HTR-8/SVneo (cell line): ENCODE measurements around the gene RARB.

Experiments used
- DNase-seq: peaks from one replicate; pipeline ENCODE4 v3.0.0; 2011; ENCODE audit warnings: low spot score, mixed read lengths; ENCODE audit not compliant: insufficient read length
- FAIRE-seq: peaks from 2 replicates; lab custom pipeline; 2011; peaks lifted over from hg19 to GRCh38; lab: Jason Lieb, UNC

Gene RARB

GRCh38 chr3:25420885-25421284, 7.2 kb upstream of the RARB start:
- FAIRE-seq (no peak), DNase-seq (no peak)

DNA sequence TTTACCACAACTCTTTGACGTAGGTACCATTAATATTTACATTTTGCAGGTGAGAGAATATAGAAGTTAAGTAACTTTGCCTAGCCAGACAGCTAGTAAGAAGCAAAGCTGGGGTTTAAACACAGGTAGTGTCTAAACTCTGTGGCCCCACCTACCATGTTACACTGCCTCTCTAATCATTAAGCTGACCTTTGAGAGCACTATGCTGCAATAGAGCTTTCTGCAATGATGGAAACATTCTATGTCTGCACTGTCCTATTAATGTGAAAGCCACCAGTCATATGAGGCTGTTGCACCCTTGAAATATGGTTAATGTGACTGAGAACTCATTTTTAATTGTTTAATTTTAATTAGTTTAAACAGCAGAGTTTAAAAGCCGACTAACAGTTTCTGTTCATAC, 6.3 kb upstream of the RARB start:
- no peak for FAIRE-seq
- DNase-seq, result no peak

DNA sequence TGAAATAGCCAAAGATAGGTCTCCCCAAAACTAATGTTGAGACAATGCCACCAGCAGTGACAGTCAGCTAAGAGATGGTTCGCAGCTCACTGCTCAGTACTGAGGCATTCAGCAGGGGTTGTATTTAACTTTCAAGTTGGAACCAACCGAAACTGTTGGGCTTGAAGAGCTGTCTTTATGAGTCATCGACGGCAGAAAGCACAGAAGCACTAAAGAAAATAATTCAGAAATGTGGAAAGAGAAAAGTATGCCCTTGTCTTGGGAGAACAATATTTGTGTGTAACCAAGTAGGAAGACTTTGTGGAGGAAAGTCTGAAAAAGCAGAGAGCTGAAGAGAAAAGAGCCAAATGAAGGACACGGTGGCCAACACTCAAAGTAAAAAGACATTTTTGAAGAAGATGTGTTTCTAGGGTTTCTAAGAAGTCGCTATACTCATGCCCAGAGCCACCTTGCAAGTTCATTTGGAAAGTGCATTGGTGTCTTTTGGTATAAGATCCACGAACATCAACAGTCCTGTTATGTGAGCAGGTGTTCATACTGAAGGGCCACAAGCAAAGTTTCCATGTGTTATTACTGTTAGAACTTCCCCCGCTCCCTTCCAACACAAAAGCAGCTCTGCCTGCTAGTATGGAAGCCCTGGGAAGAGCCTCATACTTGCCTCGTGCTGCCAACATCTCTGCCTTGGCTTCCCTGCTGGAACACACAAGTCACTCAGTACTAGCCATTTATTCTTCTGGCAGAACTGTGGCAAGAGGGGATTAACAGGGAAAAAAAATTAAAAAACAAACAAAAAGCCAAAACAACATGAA, 4.1 kb upstream of the RARB start:
- FAIRE-seq (no peak), DNase-seq (no peak)

DNA sequence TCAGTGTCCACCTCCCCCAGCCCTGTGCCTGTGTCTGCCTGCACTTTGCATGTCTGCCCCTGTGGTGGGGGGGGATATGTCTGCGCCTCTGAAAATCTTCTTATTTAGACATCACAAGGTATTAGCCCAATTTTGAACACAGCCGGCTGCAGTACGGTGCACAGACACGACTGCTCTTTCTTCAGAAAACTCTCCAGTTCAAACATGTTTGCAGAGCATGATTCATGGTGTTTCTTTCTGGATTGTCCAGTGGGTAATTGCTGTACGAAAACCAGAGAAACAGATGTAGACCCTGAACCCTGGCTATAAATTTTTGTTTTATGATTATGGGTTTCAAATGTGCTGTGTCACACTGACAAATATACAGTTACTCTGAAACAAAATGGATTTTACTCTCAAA, 3.4 kb upstream of the RARB start:
- DNase-seq, result no peak
- FAIRE-seq, result no peak

DNA sequence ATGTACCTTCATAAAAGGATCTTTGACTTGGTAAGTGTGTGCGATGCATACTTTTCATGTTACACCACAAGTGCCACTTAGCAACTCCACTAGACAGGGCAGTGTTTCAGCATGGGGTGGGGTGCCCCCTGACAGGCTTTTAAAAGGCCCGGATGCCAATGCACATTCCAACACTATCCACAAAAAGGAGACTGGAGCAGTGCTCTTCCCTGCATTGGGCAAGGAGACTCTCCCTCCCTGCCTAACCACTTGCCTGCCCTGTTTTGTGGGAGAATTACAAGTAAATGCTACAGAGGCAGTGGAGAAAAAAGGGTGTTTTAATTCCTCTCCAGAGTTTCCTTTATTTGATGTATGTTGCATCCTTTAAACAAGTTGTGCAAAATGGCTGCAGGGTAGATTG, 1.7 kb upstream of the RARB start:
- no peak for FAIRE-seq
- no peak for DNase-seq

- no peak for DNase-seq
Observed at GRCh38 chr3:25427155-25427554, 908 bp upstream of the RARB start.

GRCh38 chr3:25427563-25427941, 511 bp upstream of the RARB start:
- DNase-seq (no peak), FAIRE-seq (no peak)

More at GRCh38 chr3:25427155-25427554, 908 bp upstream of the RARB start:
- no peak for FAIRE-seq

DNA sequence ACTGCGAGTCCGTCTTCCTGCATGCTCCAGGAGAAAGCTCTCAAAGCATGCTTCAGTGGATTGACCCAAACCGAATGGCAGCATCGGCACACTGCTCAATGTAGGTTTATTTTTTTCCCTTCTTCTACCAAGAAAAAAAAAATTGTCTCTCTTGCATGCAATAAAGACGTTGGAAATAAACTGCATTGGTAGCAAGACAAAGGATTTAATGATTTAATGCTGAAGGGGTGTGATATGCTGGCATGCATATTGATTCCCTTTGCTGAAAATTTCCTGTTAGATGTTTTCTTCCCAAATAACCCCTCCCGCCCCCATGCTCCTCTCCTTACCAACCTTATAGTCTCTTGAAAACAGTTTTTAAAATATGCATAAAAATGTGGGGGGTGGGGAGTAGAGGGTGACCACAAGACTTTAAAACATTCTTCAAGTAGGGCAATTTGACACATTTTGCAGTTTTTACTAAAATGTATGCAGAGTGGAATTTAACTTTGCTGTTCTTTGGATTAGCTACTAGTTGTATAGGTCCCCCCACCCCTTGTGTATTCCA, 799 bp downstream of the RARB start:
- FAIRE-seq, result no peak
- DNase-seq, result no peak

DNA sequence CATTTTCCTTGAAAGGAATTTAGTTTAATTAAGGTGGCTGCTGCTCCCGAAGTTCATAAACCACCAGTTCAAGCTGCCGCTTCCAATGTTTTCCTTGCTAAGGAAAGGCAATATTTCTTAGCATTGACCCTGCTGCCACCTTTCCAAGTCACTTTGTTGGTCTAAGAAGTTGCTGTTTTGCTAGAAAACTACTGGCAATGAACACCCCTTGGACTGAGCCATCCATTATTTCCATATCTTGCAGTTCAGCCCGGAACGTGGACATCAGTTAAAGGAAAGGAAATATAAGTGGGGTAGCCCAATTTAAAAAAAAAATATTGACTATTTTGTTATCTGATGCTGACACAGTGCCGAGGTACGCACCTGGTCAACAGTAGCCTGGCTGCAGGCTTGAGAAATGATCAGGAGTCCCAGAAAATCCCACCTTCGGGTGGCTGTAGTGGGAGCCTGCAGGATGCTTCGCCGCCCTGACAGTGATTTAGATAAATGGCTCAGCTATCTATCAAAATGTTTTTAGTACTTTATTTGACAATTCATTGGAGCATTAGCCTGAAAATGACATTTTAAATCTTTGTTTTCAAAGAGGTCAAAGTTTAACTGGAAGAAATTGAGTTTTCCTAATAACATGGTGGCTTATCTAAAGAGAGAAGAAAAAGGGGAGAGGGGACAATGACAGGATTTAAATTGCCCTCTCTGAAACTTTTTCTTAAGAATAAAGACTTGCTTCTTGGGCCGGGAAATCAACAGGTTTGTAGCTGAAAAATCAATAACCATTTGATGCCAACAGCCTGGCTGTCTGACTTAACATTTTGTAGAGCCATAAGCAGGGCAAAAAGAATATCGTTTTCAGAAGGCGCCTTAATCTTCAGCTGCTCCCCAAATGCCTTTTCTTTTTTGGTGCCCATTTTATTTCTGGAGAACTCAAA, 1.6 kb downstream of the RARB start:
- no peak for DNase-seq
- FAIRE-seq, result no peak

- FAIRE-seq (no peak), DNase-seq (no peak)
Observed at GRCh38 chr3:25430287-25430934, 2.3 kb downstream of the RARB start.

- no peak for FAIRE-seq
- no peak for DNase-seq
Observed at GRCh38 chr3:25430935-25431770, 3.1 kb downstream of the RARB start.

DNA sequence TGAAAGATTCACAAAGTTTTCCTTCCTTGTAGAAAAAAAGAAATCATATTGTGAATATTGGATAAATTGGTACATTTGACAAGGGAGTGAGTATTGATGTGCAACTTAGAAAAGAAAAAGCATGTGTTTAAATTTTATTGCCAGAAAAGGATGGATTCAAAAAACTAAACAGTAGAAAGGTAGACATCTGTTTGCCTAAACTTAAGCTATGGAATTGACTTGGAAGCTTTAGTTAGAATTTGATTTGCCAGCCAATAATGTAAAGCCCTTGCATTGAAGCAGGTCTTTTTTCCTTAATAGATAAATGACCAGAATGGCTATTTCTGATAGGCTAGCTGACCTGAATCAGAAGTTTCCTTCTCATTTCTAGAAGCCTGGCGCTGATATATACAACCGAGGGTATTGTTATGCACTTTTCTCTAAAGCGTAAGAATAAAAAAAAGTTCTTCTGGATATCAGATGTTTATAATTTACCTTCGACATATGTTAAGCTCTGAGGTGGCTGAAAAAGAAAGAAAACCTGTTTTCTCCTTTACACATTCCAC, 4.2 kb downstream of the RARB start:
- DNase-seq, result no peak
- no peak for FAIRE-seq

- FAIRE-seq, result no peak
- DNase-seq, result no peak
Observed at GRCh38 chr3:25433106-25433505, 5.0 kb downstream of the RARB start.

DNA sequence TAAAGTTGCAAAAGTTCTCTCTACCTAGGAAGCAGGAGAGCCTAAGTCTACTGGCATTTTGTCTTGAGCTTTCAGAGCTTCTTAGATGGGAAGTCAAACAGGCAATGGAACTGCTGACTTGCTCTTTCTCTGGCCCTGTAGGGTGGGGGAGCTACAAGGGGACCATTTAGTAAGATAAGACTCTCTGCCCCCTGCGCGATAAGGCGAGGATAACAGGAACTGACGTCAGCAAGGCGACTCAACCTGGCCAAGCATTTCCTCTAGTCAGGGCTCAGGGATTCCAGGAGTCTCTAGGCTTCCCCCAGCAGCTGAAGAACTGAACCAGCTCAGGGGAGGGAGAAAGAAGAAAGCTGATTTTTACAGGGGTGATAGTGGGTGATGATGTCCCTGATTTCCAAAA, 5.8 kb downstream of the RARB start:
- DNase-seq, result no peak
- no peak for FAIRE-seq

DNA sequence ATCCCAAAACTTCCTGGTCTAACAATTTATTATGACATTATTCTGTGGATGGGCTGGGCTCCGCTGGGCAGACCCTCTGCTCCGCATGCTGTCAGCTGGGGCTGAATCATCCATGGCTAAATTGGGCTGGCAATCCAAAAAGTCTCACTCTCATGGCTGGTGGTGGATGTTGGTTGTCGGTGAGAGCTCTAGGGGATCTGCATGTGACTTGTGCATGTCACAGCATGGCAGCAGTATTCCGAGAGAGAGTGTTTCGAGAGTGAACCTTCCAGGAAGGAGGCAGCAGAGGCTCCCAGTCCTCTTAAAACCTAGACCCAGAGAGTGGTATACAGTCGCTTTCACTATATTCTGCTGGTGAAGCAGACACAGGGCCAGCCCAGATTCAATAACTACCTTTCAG, 9.9 kb downstream of the RARB start:
- no peak for FAIRE-seq
- no peak for DNase-seq

DNA sequence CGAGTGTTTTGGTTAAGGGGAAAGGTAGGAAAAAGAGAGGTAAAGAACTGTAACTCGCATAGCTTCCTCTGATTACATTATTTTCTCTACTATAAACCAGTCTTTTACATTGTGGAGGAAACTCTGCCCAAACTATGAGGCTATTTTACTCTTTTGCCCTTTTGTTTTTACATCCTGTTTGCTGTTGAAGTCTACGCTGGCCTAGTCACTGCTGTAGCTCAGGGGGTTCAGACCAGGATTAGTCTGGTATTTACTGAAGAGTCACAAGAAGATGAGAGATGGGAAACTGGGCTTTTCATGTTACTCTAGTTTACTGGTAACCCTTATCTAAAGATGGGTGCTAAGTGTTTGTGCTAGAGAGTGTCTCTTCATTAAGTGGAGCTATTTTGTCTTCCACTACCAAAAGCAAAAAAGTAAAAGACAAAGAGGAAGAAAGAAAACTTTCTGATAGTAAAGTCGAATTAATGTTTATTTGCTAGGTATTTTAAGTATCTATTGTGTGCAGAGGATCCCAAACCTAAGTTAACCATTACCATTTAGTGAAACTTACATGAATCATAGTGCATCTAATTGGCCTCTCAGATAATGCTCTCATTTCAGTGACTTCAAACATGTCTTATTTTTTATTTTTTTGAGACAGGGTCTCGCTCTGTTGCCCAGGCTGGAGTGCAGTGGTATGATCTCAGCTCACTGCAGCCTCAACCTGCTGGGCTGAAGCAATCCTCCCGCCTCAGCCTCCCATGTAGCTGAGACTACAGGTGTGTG, 10.9 kb downstream of the RARB start:
- FAIRE-seq, result no peak
- no peak for DNase-seq

GRCh38 chr3:25441234-25441856, 13.3 kb downstream of the RARB start:
- no peak for DNase-seq
- no peak for FAIRE-seq

- DNase-seq, result no peak
- FAIRE-seq, result no peak
Observed at GRCh38 chr3:25442486-25442885, 14.4 kb downstream of the RARB start.
